ENCODE data around the gene KIF16B.

GRCh38 chr20:16295534-16295933 is 277.7 kb downstream of the KIF16B start:
- TF ChIP-seq POLR2A (IDR thresholded peaks at IDR 0.05) (no peak), CTCF (IDR thresholded peaks at IDR 0.05) (no peak), POLR2AphosphoS5 (IDR thresholded peaks at IDR 0.05) (no peak), EP300 (IDR thresholded peaks at IDR 0.05) (no peak)
